ENCODE measurements around the gene SYP. TPM values are rescaled to one million over a fixed set of nuclear protein-coding genes. Genes with fewer than 3 reads are reported as not detected.

The SYP gene
- total and polyA plus RNA-seq, 12 donors: 6.8 to 147 (median 19.4) TPM

Small RNA genes within 50 kb of the gene (small RNA-seq; reads per million reads assigned to genes)
- 0 to 0.12 reads per million in 2 donors for gene RN7SL262P

Other genes with a start within 250 kb of the SYP start
- gene OTUD5, start 242.6 kb downstream of the SYP start, total RNA-seq: 10 to 100 TPM; 39.4 to 67.8 (median 54.3) TPM
- 10 to 100 TPM; 47.7 to 79.5 (median 52.2) TPM for gene OTUD5, start 242.6 kb downstream of the SYP start, polyA plus RNA-seq
- gene KCND1, start 228.3 kb downstream of the SYP start, total RNA-seq: 1 to 10 TPM in 5 of 9 donors, under 1 TPM in 4; 0.22 to 2.1 (median 1.0) TPM
- gene KCND1, start 228.3 kb downstream of the SYP start, polyA plus RNA-seq: 1 to 10 TPM in 1 of 3 donors, under 1 TPM in 2; 0.77 to 2.4 (median 0.82) TPM
- 10 to 100 TPM; 27.4 to 60.3 (median 37.9) TPM for gene GRIPAP1, start 197.9 kb downstream of the SYP start, total RNA-seq
- gene GRIPAP1, start 197.9 kb downstream of the SYP start, polyA plus RNA-seq: 10 to 100 TPM; 39.8 to 86.6 (median 44.1) TPM
- gene TFE3, start 156.8 kb downstream of the SYP start, total RNA-seq: 100 to 1,000 TPM in 4 of 9 donors, 10 to 100 TPM in 5; 32.7 to 168 (median 94.7) TPM
- gene TFE3, start 156.8 kb downstream of the SYP start, polyA plus RNA-seq: 10 to 100 TPM; 45.6 to 76.1 (median 65.9) TPM
- gene CCDC120, start 141.2 kb downstream of the SYP start, total RNA-seq: 10 to 100 TPM in 1 of 9 donors, 1 to 10 TPM in 8; 1.2 to 30.6 (median 2.8) TPM
- 1 to 10 TPM; 1.1 to 8.2 (median 2.7) TPM for gene CCDC120, start 141.2 kb downstream of the SYP start, polyA plus RNA-seq
- gene PRAF2, start 126.2 kb downstream of the SYP start, total RNA-seq: 10 to 100 TPM in 8 of 9 donors, 1 to 10 TPM in 1; 9.7 to 44.5 (median 34.4) TPM
- 100 to 1,000 TPM in 1 of 3 donors, 10 to 100 TPM in 2; 66.0 to 100 (median 85.5) TPM for gene PRAF2, start 126.2 kb downstream of the SYP start, polyA plus RNA-seq
- 100 to 1,000 TPM in 6 of 9 donors, 10 to 100 TPM in 3; 64.1 to 139 (median 108) TPM for gene WDR45, start 120.3 kb downstream of the SYP start, total RNA-seq
- 100 to 1,000 TPM in 2 of 3 donors, 10 to 100 TPM in 1; 59.4 to 184 (median 170) TPM for gene WDR45, start 120.3 kb downstream of the SYP start, polyA plus RNA-seq
- 10 to 100 TPM; 21.5 to 58.4 (median 27.3) TPM for gene GPKOW, start 76.5 kb downstream of the SYP start, total RNA-seq
- 10 to 100 TPM; 10.1 to 21.8 (median 11.3) TPM for gene GPKOW, start 76.5 kb downstream of the SYP start, polyA plus RNA-seq
- gene MAGIX, start 37.4 kb downstream of the SYP start, total RNA-seq: 10 to 100 TPM in 1 of 9 donors, 1 to 10 TPM in 8; 2.2 to 16.2 (median 3.1) TPM
- gene MAGIX, start 37.4 kb downstream of the SYP start, polyA plus RNA-seq: 1 to 10 TPM in 2 of 3 donors, under 1 TPM in 1; 0.59 to 8.4 (median 7.6) TPM
- 100 to 1,000 TPM in 6 of 9 donors, 10 to 100 TPM in 3; 52.1 to 304 (median 161) TPM for gene PLP2, start 28.3 kb downstream of the SYP start, total RNA-seq
- gene PLP2, start 28.3 kb downstream of the SYP start, polyA plus RNA-seq: 100 to 1,000 TPM in 2 of 3 donors, 10 to 100 TPM in 1; 78.2 to 724 (median 324) TPM
- 10 to 100 TPM in 7 of 9 donors, 1 to 10 TPM in 2; 2.8 to 46.8 (median 13.1) TPM for gene PRICKLE3, start 13.8 kb downstream of the SYP start, total RNA-seq
- gene PRICKLE3, start 13.8 kb downstream of the SYP start, polyA plus RNA-seq: 10 to 100 TPM in 1 of 3 donors, 1 to 10 TPM in 2; 5.7 to 10.9 (median 6.6) TPM
- gene CACNA1F, start 33.1 kb upstream of the SYP start, total RNA-seq: under 1 TPM in 3 of 9 donors, not detected in 6; 0.14 to 0.18 (median 0.17) TPM
- under 1 TPM in 2 of 3 donors, not detected in 1; 0.13 to 0.24 TPM for gene CACNA1F, start 33.1 kb upstream of the SYP start, polyA plus RNA-seq
- gene CCDC22, start 35.3 kb upstream of the SYP start, total RNA-seq: 10 to 100 TPM in 8 of 9 donors, 1 to 10 TPM in 1; 8.8 to 24.7 (median 19.4) TPM
- 10 to 100 TPM in 2 of 3 donors, 1 to 10 TPM in 1; 6.0 to 13.6 (median 11.8) TPM for gene CCDC22, start 35.3 kb upstream of the SYP start, polyA plus RNA-seq
- gene FOXP3, start 64.5 kb upstream of the SYP start, total RNA-seq: under 1 TPM in 5 of 9 donors, not detected in 4; 0.14 to 0.38 (median 0.29) TPM
- gene FOXP3, start 64.5 kb upstream of the SYP start, polyA plus RNA-seq: under 1 TPM; 0.20 to 0.53 (median 0.24) TPM
- gene PPP1R3F, start 69.6 kb upstream of the SYP start, total RNA-seq: 10 to 100 TPM in 1 of 9 donors, 1 to 10 TPM in 8; 3.5 to 11.6 (median 6.8) TPM
- gene PPP1R3F, start 69.6 kb upstream of the SYP start, polyA plus RNA-seq: 1 to 10 TPM; 2.6 to 6.2 (median 4.3) TPM
- gene GAGE10, start 103.5 kb upstream of the SYP start, total RNA-seq: under 1 TPM in 1 of 9 donors, not detected in 8; 0.33 TPM
- gene GAGE10, start 103.5 kb upstream of the SYP start, polyA plus RNA-seq: not detected
- not detected for gene GAGE12J, start 121.8 kb upstream of the SYP start, total RNA-seq
- gene GAGE12J, start 121.8 kb upstream of the SYP start, polyA plus RNA-seq: not detected
- gene GAGE13, start 131.4 kb upstream of the SYP start, total RNA-seq: not detected
- not detected for gene GAGE13, start 131.4 kb upstream of the SYP start, polyA plus RNA-seq